GM23338 (cell line): ENCODE data around the gene HNF4A. TPM values are rescaled to one million over a fixed set of nuclear protein-coding genes. Genes with fewer than 3 reads are reported as not detected.

Source experiments
- ATAC-seq: fragments of 200-7000 bp; cut with Tn5 transposase; 3 replicates; pipeline ENCODE4 v1.9.1; 2020
- DNase-seq: peaks from one replicate; pipeline ENCODE4 v3.0.0-alpha.2; 2015; ENCODE audit warnings: low spot score
- H2AFZ ChIP-seq: fragments of 200-600 bp; sonication (generic); 2 replicates; pipeline ENCODE4 v1.8.0; 2016; ENCODE audit warnings: antibody characterized with exemption, mild to moderate bottlenecking, moderate library complexity
- H3F3A ChIP-seq: fragments of 200-600 bp; sonication (generic); replicated peaks from 2 replicates; pipeline ENCODE4 v1.8.0; 2017; ENCODE audit warnings: antibody characterized with exemption, mixed run types, low read depth
- H3K27ac ChIP-seq: fragments of 200-600 bp; sonication (generic); 2 replicates; pipeline ENCODE4 v1.6.1; 2016; ENCODE audit warnings: low read depth
- H3K27me3 ChIP-seq: fragments of 200-600 bp; sonication (generic); 2 replicates; pipeline ENCODE4 v1.8.0; 2016; ENCODE audit warnings: mild to moderate bottlenecking, mixed run types, moderate library complexity; ENCODE audit not compliant: insufficient read depth
- H3K36me3 ChIP-seq: fragments of 200-600 bp; sonication (generic); 2 replicates; pipeline ENCODE4 v1.8.0; 2016; ENCODE audit warnings: mild to moderate bottlenecking; ENCODE audit not compliant: insufficient read depth
- H3K4me1 ChIP-seq: fragments of 200-600 bp; sonication (generic); 2 replicates; pipeline ENCODE4 v1.8.0; 2016; ENCODE audit warnings: mild to moderate bottlenecking, moderate library complexity; ENCODE audit not compliant: insufficient read depth
- H3K4me2 ChIP-seq: fragments of 200-600 bp; sonication (generic); 2 replicates; pipeline ENCODE4 v1.7.1; 2017; ENCODE audit warnings: mixed run types
- H3K4me3 ChIP-seq: fragments of 200-600 bp; sonication (generic); 2 replicates; pipeline ENCODE4 v1.6.1; 2016; ENCODE audit warnings: mixed run types
- H3K79me2 ChIP-seq: fragments of 200-600 bp; sonication (generic); replicated peaks from 2 replicates; pipeline ENCODE4 v1.8.0; 2017; ENCODE audit warnings: mild to moderate bottlenecking; ENCODE audit not compliant: insufficient read depth
- H3K9me2 ChIP-seq: fragments of 200-600 bp; sonication (generic); 2 replicates; pipeline ENCODE4 v1.8.0; 2017; ENCODE audit not compliant: insufficient read depth
- H4K20me1 ChIP-seq: fragments of 200-600 bp; sonication (generic); replicated peaks from 2 replicates; pipeline ENCODE4 v1.8.0; 2017; ENCODE audit warnings: mild to moderate bottlenecking; ENCODE audit not compliant: insufficient read depth
- H3K27ac Mint-ChIP-seq: 2 replicates; pipeline ENCODE4 v1.8.0; 2020; ENCODE audit warnings: inconsistent platforms, mild to moderate bottlenecking, moderate library complexity, mixed read lengths
- H3K27me3 Mint-ChIP-seq: 3 replicates; pipeline ENCODE4 v1.8.0; 2022; ENCODE audit warnings: low read depth, mild to moderate bottlenecking, moderate library complexity, mixed read lengths, inconsistent platforms; ENCODE audit not compliant: insufficient read depth, poor library complexity
- H3K36me3 Mint-ChIP-seq: 3 replicates; pipeline ENCODE4 v1.8.0; 2021; ENCODE audit warnings: low read depth, mild to moderate bottlenecking, inconsistent platforms, moderate library complexity, mixed read lengths
- H3K4me1 Mint-ChIP-seq: 3 replicates; pipeline ENCODE4 v1.8.0; 2020; ENCODE audit warnings: mild to moderate bottlenecking, inconsistent platforms, mixed read lengths
- H3K4me3 Mint-ChIP-seq: 3 replicates; pipeline ENCODE4 v1.8.0; 2021; ENCODE audit warnings: moderate library complexity, mild to moderate bottlenecking, inconsistent platforms, mixed read lengths
- H3K9me3 Mint-ChIP-seq: 3 replicates; pipeline ENCODE4 v1.8.0; 2020; ENCODE audit warnings: moderate library complexity, mild to moderate bottlenecking, inconsistent platforms, mixed read lengths
- EZH2 ChIP-seq: fragments of 200-600 bp; sonication (generic); IDR thresholded peaks from one replicate; pipeline ENCODE4 v1.8.0; 2017; ENCODE audit warnings: antibody characterized with exemption, mild to moderate bottlenecking, low read depth; ENCODE audit not compliant: unreplicated experiment
- EZH2phosphoT487 ChIP-seq: fragments of 200-600 bp; sonication (generic); IDR thresholded peaks from one replicate; pipeline ENCODE4 v1.8.1; 2018; ENCODE audit warnings: antibody characterized with exemption; ENCODE audit not compliant: unreplicated experiment
- JUNB ChIP-seq: IDR thresholded peaks from one replicate; pipeline ENCODE4 v1.6.1; 2016; ENCODE audit warnings: antibody characterized with exemption; ENCODE audit not compliant: unreplicated experiment
- NANOG ChIP-seq: IDR thresholded peaks from 2 replicates; pipeline ENCODE4 v1.6.1; 2016; ENCODE audit warnings: antibody characterized with exemption, borderline replicate concordance
- POLR2AphosphoS5 ChIP-seq: IDR thresholded peaks from 2 replicates; pipeline ENCODE4 v1.6.1; 2016; ENCODE audit warnings: antibody characterized with exemption, low read depth
- polyA plus RNA-seq: library from polyadenylated mRNA; unstranded; fragments of >200 nt; fragmentation: Nextera tagmentation; extraction: Ambion mirVana; gene quantifications from 2 replicates; pipeline ENCODE4 v1.2.1, GENCODE V29; 2016
- total RNA-seq: library from RNA; depleted of rRNA; stranded (reverse); fragments of >200 nt; shearing (Covaris generic); gene quantifications from 2 replicates; pipeline ENCODE4 v1.2.3, GENCODE V29; 2014
- TF ChIP-seq, protein P1 (sequence below): fragments of 250-450 bp; sonication (Bioruptor Pico); IDR thresholded peaks from 2 replicates; pipeline ENCODE4 v1.5.0; 2020; ENCODE audit warnings: mild to moderate bottlenecking, moderate library complexity
- TF ChIP-seq, protein P2 (sequence below), 2 experiments: fragments of 200-600 bp in 1 of 2; sonication (generic) in 1 of 2; conservative IDR thresholded peaks; 2 replicates each; pipeline versions ENCODE4 v1.5.1 to v1.6.1; 2016 to 2017; ENCODE audit warnings: antibody characterized with exemption in 2 of 2, low read depth in 2 of 2, mild to moderate bottlenecking in 2 of 2, moderate library complexity in 1 of 2

The HNF4A gene
- total and polyA plus RNA-seq, 2 experiments from 2014 or later, result not detected

DNA sequence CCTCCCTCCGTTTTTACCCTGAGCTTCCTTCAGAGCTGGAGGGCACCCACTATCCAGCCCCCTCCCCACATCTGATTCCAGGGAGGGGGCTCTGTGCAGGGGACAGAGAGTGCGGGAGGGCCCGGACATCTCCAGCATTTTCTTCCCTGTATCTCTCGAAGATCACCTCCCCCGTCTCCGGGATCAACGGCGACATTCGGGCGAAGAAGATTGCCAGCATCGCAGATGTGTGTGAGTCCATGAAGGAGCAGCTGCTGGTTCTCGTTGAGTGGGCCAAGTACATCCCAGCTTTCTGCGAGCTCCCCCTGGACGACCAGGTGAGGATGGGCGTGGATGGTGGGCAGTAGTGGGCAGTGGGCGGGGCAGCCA lies 58.8 kb downstream of the HNF4A start (continued):
- TF ChIP-seq, protein P1, sequence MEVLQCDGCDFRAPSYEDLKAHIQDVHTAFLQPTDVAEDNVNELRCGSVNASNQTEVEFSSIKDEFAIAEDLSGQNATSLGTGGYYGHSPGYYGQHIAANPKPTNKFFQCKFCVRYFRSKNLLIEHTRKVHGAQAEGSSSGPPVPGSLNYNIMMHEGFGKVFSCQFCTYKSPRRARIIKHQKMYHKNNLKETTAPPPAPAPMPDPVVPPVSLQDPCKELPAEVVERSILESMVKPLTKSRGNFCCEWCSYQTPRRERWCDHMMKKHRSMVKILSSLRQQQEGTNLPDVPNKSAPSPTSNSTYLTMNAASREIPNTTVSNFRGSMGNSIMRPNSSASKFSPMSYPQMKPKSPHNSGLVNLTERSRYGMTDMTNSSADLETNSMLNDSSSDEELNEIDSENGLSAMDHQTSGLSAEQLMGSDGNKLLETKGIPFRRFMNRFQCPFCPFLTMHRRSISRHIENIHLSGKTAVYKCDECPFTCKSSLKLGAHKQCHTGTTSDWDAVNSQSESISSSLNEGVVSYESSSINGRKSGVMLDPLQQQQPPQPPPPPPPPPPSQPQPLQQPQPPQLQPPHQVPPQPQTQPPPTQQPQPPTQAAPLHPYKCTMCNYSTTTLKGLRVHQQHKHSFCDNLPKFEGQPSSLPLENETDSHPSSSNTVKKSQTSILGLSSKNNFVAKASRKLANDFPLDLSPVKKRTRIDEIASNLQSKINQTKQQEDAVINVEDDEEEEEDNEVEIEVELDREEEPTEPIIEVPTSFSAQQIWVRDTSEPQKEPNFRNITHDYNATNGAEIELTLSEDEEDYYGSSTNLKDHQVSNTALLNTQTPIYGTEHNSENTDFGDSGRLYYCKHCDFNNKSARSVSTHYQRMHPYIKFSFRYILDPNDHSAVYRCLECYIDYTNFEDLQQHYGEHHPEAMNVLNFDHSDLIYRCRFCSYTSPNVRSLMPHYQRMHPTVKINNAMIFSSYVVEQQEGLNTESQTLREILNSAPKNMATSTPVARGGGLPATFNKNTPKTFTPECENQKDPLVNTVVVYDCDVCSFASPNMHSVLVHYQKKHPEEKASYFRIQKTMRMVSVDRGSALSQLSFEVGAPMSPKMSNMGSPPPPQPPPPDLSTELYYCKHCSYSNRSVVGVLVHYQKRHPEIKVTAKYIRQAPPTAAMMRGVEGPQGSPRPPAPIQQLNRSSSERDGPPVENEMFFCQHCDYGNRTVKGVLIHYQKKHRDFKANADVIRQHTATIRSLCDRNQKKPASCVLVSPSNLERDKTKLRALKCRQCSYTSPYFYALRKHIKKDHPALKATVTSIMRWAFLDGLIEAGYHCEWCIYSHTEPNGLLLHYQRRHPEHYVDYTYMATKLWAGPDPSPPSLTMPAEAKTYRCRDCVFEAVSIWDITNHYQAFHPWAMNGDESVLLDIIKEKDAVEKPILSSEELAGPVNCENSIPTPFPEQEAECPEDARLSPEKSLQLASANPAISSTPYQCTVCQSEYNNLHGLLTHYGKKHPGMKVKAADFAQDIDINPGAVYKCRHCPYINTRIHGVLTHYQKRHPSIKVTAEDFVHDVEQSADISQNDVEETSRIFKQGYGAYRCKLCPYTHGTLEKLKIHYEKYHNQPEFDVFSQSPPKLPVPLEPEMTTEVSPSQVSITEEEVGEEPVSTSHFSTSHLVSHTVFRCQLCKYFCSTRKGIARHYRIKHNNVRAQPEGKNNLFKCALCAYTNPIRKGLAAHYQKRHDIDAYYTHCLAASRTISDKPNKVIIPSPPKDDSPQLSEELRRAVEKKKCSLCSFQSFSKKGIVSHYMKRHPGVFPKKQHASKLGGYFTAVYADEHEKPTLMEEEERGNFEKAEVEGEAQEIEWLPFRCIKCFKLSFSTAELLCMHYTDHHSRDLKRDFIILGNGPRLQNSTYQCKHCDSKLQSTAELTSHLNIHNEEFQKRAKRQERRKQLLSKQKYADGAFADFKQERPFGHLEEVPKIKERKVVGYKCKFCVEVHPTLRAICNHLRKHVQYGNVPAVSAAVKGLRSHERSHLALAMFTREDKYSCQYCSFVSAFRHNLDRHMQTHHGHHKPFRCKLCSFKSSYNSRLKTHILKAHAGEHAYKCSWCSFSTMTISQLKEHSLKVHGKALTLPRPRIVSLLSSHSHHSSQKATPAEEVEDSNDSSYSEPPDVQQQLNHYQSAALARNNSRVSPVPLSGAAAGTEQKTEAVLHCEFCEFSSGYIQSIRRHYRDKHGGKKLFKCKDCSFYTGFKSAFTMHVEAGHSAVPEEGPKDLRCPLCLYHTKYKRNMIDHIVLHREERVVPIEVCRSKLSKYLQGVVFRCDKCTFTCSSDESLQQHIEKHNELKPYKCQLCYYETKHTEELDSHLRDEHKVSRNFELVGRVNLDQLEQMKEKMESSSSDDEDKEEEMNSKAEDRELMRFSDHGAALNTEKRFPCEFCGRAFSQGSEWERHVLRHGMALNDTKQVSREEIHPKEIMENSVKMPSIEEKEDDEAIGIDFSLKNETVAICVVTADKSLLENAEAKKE (CRISPR knock-in tag), result no peak
- no peak for TF ChIP-seq EZH2

DNA sequence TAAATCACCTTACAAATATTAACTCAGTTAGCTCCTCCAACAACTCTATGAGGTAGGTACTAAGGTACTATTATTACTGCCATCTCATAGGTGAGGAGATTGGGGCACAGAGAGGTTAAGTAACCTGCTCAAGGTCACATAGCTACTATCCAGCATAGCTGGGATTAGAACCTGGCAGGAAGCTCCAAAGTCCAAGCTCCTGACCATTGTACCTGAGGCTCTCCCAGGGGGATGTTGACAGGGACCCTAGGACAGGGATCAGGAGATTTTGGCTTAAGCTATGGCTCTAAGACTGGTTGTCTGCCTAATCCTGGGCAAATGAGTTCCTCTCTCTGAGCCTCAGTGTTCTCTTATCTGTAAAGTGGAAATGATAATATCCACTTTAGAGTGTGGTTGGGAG lies 59.3 kb downstream of the HNF4A start:
- H3K36me3 Mint-ChIP-seq, result no peaks in the 10 kb centered on the region

More for the DNA sequence above, 59.3 kb downstream of the HNF4A start:
- Histone ChIP-seq H3K9me2 (no peaks in the 10 kb centered on the region), H3K27me3 (no peaks in the 10 kb centered on the region), H3K79me2 (no peaks in the 10 kb centered on the region), H2AFZ (no peak overlapping the region), H3K4me3 (no peak overlapping the region), H3K4me1 (no peaks in the 10 kb centered on the region), H3K4me2 (no peak overlapping the region), H3F3A (no peaks in the 10 kb centered on the region), H3K27ac (no peak overlapping the region), H3K36me3 (no peaks in the 10 kb centered on the region), H4K20me1 (no peaks in the 10 kb centered on the region)
- Mint-ChIP-seq H3K4me1 (peaks cover 7% of the 10 kb centered on the region; the same call in 2 of the 3 replicates), H3K9me3 (no peaks in the 10 kb centered on the region), H3K27me3 (peaks cover 7% of the 10 kb centered on the region), H3K27ac (no peak overlapping the region), H3K4me3 (no peak overlapping the region)
- DNase-seq, result no peak
- no peak for TF ChIP-seq EZH2phosphoT487
- TF ChIP-seq JUNB, result no peak
- TF ChIP-seq, protein P1 (CRISPR knock-in tag), result no peak
- TF ChIP-seq, protein P2, sequence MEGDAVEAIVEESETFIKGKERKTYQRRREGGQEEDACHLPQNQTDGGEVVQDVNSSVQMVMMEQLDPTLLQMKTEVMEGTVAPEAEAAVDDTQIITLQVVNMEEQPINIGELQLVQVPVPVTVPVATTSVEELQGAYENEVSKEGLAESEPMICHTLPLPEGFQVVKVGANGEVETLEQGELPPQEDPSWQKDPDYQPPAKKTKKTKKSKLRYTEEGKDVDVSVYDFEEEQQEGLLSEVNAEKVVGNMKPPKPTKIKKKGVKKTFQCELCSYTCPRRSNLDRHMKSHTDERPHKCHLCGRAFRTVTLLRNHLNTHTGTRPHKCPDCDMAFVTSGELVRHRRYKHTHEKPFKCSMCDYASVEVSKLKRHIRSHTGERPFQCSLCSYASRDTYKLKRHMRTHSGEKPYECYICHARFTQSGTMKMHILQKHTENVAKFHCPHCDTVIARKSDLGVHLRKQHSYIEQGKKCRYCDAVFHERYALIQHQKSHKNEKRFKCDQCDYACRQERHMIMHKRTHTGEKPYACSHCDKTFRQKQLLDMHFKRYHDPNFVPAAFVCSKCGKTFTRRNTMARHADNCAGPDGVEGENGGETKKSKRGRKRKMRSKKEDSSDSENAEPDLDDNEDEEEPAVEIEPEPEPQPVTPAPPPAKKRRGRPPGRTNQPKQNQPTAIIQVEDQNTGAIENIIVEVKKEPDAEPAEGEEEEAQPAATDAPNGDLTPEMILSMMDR (conservative IDR thresholded peaks at IDR 0.05; ENCODE audit: low read depth in 2 of 2), result no peak
- no peak for TF ChIP-seq NANOG
- no peak for TF ChIP-seq EZH2
- no peak for TF ChIP-seq POLR2AphosphoS5
- no peak for ATAC-seq
